Inferior parietal cortex (tissue), 1 donor: ENCODE data around the gene GALNT9.

Experiments used
- DNase-seq: peaks from one replicate; pipeline ENCODE4 v3.0.0-alpha.2; 2016; ENCODE audit errors: extremely low spot score

GALNT9 gene

DNA sequence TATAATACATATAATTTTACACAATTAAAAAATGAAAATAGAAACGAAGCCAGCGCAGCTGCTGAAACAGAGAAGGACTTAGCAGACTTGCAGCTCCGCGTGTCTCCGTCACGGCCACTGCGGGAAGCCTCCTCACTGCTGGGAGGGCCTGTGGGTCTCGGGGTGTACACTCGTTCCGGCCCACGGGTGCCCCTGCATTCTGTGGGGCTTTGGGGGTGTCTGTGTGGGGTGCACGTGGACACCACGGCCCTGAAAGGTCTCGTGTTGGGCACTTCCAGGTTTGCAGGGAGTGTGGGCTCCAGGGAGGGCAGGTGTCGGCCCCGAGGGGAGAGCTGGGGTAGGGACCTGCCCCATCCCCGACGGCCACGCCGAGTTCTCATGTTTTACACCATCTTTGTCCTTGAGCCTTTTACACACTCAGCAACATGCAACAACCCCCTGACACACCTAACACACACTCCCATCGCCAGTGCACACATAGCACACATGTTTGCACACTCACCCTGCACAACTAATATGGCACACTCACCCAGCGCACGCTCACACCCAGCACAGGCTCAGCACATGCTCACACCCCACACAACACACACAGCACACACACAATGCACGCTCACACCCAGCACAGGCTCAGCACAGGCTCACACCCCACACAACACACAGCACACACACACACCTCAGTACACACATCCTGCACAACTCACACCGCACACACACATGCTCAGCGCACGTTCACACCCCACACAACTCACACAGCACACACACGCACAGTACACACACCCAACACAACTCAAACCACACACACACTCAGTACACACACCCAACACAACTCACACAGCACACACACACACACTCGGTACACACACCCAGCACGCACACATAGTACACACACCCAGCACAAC lies 148.5 kb downstream of the GALNT9 start:
- DNase-seq, result no peak

- no peak for DNase-seq
These were observed 149.7 kb downstream of the GALNT9 start for GRCh38 chr12:132179431-132180362.

DNA sequence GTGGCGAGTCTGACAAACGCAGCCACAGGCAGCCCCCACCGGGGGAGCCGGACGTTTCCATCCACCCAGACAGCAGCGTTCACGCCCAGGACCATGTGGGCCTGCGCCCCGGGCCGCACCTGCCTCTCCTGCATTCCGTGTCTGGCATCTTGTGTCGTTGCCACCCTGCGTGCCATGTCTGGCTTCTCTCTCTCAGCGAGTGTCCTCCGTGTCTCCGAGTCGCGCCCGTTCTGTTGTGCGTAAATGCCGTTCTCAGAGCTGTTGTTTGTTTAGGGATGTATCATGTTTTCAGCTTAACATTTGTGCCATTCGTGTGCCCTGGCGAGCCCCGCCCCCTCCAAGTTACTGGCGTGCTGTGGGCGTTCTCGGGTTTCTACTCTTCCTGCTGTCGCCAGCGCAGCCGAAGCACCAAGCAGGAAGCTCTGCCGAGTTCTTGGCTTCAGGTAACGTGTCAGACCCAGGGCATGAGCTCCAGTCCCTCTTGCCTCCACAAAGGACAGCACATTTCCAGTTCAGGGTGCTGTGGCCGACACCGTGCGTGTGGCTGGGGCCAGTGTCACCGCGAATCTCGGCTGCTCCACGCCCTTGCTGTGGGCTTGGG lies 150.5 kb downstream of the GALNT9 start:
- DNase-seq, result no peak

DNA sequence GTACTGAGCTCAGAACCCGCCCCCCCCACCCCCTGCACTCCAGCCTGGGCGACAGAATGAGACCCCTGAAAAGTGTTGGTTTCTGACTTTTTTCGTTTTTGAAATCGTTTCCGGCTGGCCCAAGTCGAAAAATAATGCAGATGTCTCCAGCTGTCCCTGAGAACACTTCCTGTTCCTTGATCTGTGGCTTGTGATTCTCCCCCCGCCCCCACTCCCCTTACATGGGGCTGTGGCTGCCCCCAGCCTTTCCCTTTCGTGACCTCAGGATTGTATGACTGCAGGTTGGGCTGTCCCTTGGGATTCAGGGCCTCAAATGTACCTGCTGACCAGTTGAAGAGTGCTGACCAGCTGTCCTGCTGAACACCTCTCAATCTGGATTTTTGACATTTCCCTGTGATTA lies 151.1 kb downstream of the GALNT9 start:
- DNase-seq, result no peak

DNA sequence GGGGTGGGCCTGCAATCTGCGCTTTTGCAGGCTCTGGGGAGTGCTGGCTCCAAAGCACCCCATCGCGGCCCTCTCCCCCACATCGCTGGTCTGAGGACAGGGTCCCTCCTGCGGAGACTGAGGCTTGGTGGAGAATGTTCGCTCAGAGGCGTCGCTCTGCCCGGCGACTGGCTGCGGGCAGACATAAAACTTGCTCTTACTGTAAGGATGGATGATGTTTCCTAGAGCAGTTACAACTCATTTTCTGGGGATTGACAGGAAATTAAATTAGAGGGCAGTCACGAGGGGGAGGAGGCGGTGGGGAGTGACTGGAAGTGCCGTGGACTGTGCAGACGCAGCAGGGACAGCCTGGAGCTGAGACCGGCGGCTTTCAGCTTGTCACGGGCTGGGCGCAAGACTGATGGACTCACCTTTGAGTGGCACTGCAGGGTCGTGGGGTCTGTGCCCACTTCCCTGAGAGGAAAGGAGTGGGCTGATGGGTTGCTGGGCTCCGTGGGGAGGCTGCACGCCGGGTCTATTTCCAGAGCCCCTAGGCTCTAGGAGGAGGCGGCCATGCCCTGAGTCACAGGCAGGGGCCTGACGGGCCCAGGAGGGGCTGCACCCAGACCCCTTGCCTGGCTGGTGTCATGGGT lies 152.4 kb downstream of the GALNT9 start:
- DNase-seq, result no peak

GRCh38 chr12:132176385-132176919 lies 152.9 kb downstream of the GALNT9 start:
- no peak for DNase-seq

GRCh38 chr12:132175496-132176384 lies 153.6 kb downstream of the GALNT9 start:
- no peak for DNase-seq

DNA sequence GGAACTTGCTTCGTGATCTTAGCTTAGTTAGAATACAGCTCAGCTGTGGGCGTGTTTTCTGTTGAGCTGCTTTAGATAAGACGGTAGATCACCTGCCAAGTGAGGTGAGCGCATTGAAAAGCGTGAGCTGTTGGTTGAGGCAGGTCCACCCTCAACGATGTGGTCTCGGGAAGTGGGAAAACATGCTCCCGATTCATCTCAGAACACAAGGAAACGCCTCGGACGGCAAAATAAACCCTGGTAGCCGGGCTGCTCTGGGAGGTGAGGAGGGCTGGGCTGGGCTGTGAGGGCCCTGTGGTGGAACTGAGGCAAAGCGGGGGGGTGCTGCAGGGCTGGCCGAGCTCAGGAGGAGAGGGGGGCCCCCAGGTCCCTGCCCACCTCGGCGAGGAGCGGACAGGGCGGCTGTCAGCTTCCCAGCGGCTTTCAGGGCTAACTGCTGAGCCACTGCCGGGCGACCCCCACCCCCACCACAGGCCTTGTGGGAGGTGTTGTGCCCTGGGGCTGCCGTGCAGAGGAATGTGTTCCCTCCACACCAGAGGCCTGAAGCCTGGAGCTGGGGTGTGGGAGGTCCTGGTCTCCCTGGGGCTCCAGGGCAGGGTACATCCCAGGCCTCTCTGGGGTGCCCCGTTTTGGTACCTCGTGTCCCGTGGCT lies 154.4 kb downstream of the GALNT9 start:
- DNase-seq, result no peak

DNA sequence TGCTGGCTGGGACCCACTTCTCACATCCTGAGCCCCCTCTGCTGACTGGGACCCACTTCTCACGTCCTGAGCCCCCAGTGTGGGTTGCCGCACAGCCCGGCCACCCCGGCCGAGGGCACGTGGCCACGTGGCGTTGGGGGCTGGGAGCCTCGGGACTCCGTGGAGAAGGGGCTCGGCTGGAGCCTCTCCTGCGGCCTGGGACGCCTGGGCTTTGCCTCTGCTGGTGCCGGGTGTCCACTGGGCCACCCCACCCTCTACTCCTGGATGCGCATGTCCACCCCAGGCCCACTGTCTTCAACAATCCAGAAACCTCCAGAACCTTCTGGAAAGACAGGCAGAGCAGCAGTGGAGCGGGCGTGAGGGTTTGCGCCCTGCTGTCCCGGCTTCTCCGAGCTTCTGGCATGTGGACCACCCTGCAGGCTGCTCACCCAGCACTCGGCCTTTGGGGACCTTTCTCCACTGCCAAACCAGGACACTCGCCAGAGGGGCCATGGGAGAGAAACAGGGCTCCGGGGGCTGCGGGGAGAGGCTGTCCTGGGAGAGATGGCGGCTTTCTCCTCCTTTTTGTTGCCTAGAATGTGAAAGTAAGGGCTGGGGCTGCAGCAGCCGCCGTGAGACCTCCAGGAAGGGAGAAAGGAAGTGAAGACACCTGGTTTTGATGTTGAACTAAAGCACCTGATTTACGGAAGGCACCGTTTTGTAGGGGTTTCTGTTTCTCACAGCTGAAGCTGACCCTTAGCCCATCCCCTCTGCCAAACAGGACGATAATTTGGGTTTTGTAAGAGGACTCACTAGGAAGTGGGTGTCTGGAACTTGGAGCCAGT lies 155.2 kb downstream of the GALNT9 start:
- DNase-seq, result no peak

DNA sequence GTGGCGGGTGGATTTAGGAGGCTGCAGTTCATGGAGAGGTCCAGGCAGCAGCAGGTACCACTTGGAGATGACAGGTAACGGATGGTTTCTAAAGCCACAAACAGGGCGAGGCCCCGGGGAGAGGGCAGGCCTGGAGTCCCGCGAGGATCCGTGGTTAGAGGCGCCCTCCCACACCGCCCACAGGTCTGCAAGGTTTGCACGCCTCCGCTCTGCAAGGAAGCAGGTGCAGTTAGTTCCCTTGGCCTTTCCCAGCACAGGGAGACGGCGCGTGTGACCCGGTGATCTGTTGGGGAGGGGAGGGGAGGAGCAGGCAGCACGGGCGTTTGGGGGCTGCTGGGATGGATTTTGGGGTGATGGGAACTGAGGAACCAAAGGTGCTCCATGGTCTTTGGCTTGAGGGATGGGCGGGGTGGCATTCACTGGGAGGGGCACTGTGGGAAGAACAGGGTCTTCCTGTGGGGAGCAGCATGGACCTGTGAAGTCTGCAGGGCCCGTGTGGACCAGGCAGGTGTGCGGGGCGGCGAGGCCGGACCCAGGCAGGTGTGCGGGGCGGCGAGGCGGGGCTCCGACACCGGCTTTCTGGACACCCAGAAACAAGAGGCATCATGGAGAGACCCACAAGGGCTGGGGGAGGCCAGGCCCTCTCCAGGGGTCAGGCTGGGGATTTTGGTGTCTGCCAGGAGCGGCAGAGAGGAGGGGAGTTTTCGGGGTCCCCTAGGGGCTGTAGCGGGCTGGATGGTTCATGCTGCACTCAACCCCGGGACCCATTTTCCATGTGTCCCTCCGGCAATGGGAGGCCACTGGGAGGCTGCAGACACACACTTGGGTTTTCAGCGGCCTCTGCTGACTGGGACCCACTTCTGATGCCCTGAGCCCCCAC lies 156.0 kb downstream of the GALNT9 start:
- DNase-seq, result no peak

GRCh38 chr12:132172619-132173018 lies 156.8 kb downstream of the GALNT9 start:
- DNase-seq, result no peak

DNA sequence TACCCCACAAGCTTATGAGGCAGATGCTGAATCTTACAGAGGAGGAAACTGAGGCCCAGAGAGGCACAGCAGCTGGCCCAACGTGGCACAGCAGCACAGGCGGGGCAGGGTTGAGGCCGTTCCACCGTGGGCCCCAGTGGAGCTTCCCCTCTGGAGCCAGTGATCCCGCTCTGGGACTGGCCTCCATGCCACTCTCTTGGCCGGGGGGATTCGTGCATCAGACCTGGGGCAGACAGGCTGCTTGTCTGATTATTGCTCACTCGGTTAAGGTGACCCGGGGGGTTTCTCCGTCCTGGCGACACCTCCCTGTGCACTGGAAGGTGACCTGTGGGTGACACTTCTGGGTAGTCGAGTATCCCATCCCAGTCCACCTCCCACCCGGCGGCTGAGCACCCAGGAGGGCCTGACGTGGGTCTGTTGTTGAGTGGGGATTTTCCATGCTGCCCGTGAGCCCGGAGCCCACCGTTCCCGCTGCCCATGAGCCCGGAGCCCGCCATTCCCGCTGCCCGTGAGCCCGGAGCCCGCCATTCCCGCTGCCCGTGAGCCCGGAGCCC lies 157.3 kb downstream of the GALNT9 start:
- DNase-seq, result no peak

DNA sequence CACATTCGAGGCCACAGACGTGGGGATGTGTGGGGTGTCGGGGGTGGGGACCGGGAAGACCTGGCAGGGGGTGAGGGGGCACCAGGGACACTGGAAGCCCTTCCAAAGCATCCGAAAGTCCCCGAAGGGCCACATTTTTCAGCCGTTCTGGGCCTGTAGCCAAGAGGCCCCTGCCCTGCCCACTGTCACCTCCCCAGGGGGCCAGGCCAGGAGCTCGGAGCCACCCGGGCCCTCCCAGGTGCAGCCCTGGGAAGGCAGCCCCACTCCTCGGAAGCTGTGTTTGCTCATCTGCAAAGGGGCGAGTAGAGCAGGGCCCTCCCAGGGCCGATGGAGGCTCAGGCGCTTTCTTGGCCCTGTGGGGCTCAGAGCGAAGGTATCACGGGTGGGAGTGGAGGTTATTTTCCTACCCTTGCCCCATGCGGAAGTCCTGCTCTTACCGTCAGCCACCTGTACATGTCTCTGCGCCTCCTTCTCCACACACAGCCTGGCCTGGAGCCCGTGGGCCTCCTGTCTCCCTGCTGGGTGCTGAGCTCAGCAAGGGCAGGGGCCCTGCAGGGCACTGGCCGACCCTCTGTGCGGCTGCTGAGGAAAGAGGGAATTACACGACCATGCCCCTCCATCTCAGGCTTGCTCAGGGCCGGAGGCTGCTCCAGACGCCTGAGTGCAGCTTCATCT lies 158.0 kb downstream of the GALNT9 start:
- no peak for DNase-seq

- no peak for DNase-seq
These were observed 158.6 kb downstream of the GALNT9 start for GRCh38 chr12:132170637-132171292.

DNA sequence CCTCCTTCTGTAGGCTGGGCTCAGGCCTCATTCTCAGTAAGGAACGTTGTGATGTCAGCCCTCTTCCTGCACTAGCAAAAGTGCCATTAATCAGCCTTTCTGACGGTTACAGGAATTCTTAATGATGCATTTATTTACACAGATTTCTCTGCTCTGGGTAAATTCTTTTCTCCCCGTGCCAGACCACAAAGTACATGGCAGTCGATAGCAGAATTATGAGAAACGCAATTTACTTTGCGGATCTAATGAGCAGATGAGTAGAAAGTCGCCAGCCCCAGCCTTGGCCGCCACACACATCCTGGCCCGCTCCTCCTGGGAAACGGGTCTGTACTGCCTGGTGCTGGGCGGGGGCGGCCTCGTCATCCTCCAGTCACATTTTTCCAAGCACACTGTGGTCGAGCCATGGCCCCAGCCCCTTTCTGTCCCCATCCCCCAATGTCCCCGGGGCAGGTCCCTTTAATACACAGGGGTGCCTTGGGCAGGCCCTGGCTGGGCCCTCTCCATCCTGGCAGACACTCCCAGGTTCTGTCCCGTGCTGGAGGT lies 159.2 kb downstream of the GALNT9 start:
- DNase-seq, result no peak

DNA sequence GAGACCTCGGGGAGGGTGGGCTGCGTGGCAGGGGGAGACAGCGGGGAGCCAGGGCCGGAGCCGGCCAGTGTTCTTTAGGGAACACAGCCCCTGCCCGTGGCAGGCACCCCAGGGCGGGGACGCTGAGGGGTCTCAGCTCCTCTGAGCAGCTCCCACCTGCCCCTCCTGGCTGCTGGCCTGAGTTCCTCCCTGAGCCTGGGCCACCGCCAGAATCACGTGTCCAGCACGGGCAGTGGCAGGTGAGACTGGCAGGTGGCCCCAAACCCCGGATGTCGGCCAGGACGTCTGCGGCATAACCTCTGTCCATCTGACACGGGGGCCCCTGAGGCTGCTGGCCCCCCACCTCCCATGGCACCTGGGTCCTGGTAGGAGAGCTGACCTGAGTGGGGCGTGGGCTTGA lies 160.0 kb downstream of the GALNT9 start:
- no peak for DNase-seq
